ENCODE data around the gene KLF7.

The KLF7 gene

DNA sequence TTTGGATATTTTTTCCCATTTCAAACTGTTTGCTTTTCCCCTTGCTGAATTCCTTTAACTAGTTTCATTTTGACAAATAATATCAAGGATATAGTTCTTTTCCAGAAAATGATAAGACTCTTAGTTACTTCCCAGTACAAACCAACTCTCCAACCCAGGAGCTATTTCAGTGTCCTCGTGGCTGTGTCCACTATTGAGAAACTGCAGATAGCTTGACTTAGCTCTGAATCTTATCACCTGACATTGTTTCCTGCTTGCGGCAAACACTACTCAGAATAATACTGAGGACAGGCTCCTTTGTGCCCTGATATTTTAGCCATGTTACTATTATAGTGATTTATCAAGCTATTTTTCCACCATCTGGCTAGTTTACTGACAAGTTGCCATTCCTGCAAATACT is 74.6 kb downstream of the KLF7 start:
- Histone ChIP-seq H3K36me3 (ENCODE audit: low read length) (no peaks in the 10 kb centered on the region), H2AFZ (ENCODE audit: low read depth, low read length, severe bottlenecking) (no peak overlapping the region), H4K20me1 (ENCODE audit: low read depth, low read length) (no peaks in the 10 kb centered on the region), H3K4me2 (ENCODE audit: low read depth, low read length, poor library complexity, severe bottlenecking) (no peak overlapping the region), H3K9ac (ENCODE audit: low read length) (no peak overlapping the region), H3K27me3 (ENCODE audit: low read length) (no peaks in the 10 kb centered on the region), H3K9me2 (replicated peaks; ENCODE audit: insufficient read depth, low read length) (no peaks in the 10 kb centered on the region; the same call in 1 of the 2 replicates), H3K27ac (ENCODE audit: low read depth, low read length) (no peak overlapping the region), H3K4me3 (ENCODE audit: insufficient read depth, low read length, poor library complexity, severe bottlenecking) (no peak overlapping the region), H3F3A (ENCODE audit: insufficient read depth) (no peaks in the 10 kb centered on the region), H3K9me3 (ENCODE audit: insufficient read depth, low read length) (no peaks in the 10 kb centered on the region), H3K79me2 (ENCODE audit: insufficient read depth, low read length) (no peaks in the 10 kb centered on the region)
- TF ChIP-seq EZH2phosphoT487 (conservative IDR thresholded peaks at IDR 0.05; ENCODE audit: low read length), result no peak
- TF ChIP-seq, protein P1, sequence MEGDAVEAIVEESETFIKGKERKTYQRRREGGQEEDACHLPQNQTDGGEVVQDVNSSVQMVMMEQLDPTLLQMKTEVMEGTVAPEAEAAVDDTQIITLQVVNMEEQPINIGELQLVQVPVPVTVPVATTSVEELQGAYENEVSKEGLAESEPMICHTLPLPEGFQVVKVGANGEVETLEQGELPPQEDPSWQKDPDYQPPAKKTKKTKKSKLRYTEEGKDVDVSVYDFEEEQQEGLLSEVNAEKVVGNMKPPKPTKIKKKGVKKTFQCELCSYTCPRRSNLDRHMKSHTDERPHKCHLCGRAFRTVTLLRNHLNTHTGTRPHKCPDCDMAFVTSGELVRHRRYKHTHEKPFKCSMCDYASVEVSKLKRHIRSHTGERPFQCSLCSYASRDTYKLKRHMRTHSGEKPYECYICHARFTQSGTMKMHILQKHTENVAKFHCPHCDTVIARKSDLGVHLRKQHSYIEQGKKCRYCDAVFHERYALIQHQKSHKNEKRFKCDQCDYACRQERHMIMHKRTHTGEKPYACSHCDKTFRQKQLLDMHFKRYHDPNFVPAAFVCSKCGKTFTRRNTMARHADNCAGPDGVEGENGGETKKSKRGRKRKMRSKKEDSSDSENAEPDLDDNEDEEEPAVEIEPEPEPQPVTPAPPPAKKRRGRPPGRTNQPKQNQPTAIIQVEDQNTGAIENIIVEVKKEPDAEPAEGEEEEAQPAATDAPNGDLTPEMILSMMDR (IDR thresholded peaks at IDR 0.05; ENCODE audit: insufficient read depth, low read length, poor library complexity, severe bottlenecking), result no peak

DNA sequence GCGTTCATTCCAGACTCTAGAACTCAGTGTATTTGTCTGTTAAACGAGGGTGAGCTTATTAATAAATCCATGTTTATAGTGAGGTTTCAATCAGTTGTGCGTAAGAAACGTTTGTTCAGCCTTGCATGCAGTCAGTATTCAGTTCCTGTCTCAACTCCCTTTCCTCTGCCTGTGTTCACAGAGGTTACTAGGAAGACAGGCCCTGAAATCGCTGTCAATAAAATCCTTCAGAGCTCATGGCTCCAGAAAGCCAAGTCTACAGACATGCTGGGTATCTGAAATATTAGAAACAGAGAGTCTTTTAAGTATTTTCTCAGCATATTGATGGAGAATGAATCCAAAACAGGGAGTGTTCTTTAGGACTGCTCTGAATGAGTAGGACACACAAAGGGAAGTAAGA is 75.4 kb downstream of the KLF7 start:
- TF ChIP-seq, protein P1 (IDR thresholded peaks at IDR 0.05; ENCODE audit: insufficient read depth, low read length, poor library complexity, severe bottlenecking), result no peak
- no peak for TF ChIP-seq EZH2phosphoT487 (conservative IDR thresholded peaks at IDR 0.05; ENCODE audit: low read length)
- no peaks in the 10 kb centered on the region for H4K20me1 ChIP-seq (ENCODE audit: low read depth, low read length)

DNA sequence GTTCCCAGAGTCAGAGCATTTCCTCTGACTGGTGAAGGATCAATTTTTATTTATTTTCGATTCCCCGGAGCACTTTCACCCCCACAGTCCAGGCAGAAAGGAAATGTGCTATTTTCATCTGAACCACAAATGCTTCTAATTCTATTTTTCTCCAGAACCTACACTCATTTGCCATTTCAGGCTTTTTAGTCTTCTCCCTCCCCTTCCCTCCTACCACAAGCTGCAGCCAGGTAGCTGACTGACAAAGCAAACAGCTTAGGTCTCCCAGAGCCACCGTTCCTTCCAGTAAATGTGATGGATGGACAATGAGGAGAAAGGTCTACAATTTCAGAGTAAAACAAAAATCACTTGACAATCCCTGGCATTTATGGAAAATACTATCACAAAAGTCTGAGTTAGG is 76.9 kb downstream of the KLF7 start:
- no peak for TF ChIP-seq EZH2phosphoT487 (conservative IDR thresholded peaks at IDR 0.05; ENCODE audit: low read length)
- TF ChIP-seq, protein P1 (IDR thresholded peaks at IDR 0.05; ENCODE audit: insufficient read depth, low read length, poor library complexity, severe bottlenecking), result no peak
- Histone ChIP-seq H3K4me3 (ENCODE audit: insufficient read depth, low read length, poor library complexity, severe bottlenecking) (no peak overlapping the region), H3K27ac (ENCODE audit: low read depth, low read length) (no peak overlapping the region), H3K79me2 (ENCODE audit: insufficient read depth, low read length) (no peaks in the 10 kb centered on the region), H4K20me1 (ENCODE audit: low read depth, low read length) (no peaks in the 10 kb centered on the region), H2AFZ (ENCODE audit: low read depth, low read length, severe bottlenecking) (no peak overlapping the region), H3K9me3 (ENCODE audit: insufficient read depth, low read length) (no peaks in the 10 kb centered on the region), H3F3A (ENCODE audit: insufficient read depth) (no peaks in the 10 kb centered on the region), H3K36me3 (ENCODE audit: low read length) (no peaks in the 10 kb centered on the region), H3K9ac (ENCODE audit: low read length) (no peak overlapping the region), H3K27me3 (ENCODE audit: low read length) (no peaks in the 10 kb centered on the region), H3K9me2 (replicated peaks; ENCODE audit: insufficient read depth, low read length) (no peaks in the 10 kb centered on the region; the same call in 1 of the 2 replicates), H3K4me2 (ENCODE audit: low read depth, low read length, poor library complexity, severe bottlenecking) (no peak overlapping the region)

More for the DNA sequence above, 75.4 kb downstream of the KLF7 start:
- Histone ChIP-seq H3K4me3 (ENCODE audit: insufficient read depth, low read length, poor library complexity, severe bottlenecking) (no peak overlapping the region), H3K9me3 (ENCODE audit: insufficient read depth, low read length) (no peaks in the 10 kb centered on the region), H3K9me2 (replicated peaks; ENCODE audit: insufficient read depth, low read length) (no peaks in the 10 kb centered on the region; the same call in 1 of the 2 replicates), H3K4me2 (ENCODE audit: low read depth, low read length, poor library complexity, severe bottlenecking) (no peak overlapping the region), H3K9ac (ENCODE audit: low read length) (no peak overlapping the region), H3K36me3 (ENCODE audit: low read length) (no peaks in the 10 kb centered on the region), H3K79me2 (ENCODE audit: insufficient read depth, low read length) (no peaks in the 10 kb centered on the region), H3K27me3 (ENCODE audit: low read length) (no peaks in the 10 kb centered on the region), H3K27ac (ENCODE audit: low read depth, low read length) (no peak overlapping the region), H2AFZ (ENCODE audit: low read depth, low read length, severe bottlenecking) (no peak overlapping the region), H3F3A (ENCODE audit: insufficient read depth) (no peaks in the 10 kb centered on the region)
